PC-3 (cell line): ENCODE results near the gene TEX30. TPM values are rescaled to one million over a fixed set of nuclear protein-coding genes. Genes with fewer than 3 reads are reported as not detected.

Experiments
- ATAC-seq: fragments of 200-7000 bp; cut with Tn5 transposase; 2 replicates; pipeline ENCODE4 v1.9.1; 2020; ENCODE audit warnings: mild to moderate bottlenecking, moderate library complexity
- BruUV-seq: library from RNA; stranded (reverse); fragments of 400-500 nt; replicated peaks from 2 replicates; lab custom pipeline; 2021; lab: Mats Ljungman, UMichigan
- CTCF ChIA-PET: fragments of 300-600 bp; sonication (Branson Sonifier 250); formaldehyde crosslinking; loops from one replicate; lab custom pipeline; 2022; ENCODE audit warnings: antibody characterized with exemption; lab: Charles Lee
- POLR2A ChIA-PET: fragments of 300-600 bp; sonication (Branson Sonifier 250); formaldehyde crosslinking; loops from one replicate; lab custom pipeline; 2022; ENCODE audit warnings: antibody characterized with exemption; ENCODE audit not compliant: unreplicated experiment; lab: Charles Lee
- DNase-seq: peaks from one replicate; pipeline ENCODE4 v3.0.0-alpha.2; 2015
- H2AFZ ChIP-seq: fragments of 300-600 bp; sonication (generic); 2 replicates; pipeline ENCODE4 v1.6.0; 2016; ENCODE audit warnings: antibody characterized with exemption, low read length
- H3F3A ChIP-seq: fragments of 300-600 bp; sonication (generic); one replicate; pipeline ENCODE4 v1.6.0; 2017; ENCODE audit warnings: antibody characterized with exemption, low read length, control low read depth, mild to moderate bottlenecking; ENCODE audit not compliant: unreplicated experiment
- H3K27ac ChIP-seq: fragments of 300-600 bp; sonication (generic); 2 replicates; pipeline ENCODE4 v1.5.1; 2016; ENCODE audit warnings: mild to moderate bottlenecking, low read length
- H3K27me3 ChIP-seq: fragments of 300-600 bp; sonication (generic); 2 replicates; pipeline ENCODE4 v1.6.1; 2016; ENCODE audit warnings: low read length, mixed read lengths
- H3K36me3 ChIP-seq: fragments of 300-600 bp; sonication (generic); 2 replicates; pipeline ENCODE4 v1.6.1; 2016; ENCODE audit warnings: low read depth, mixed run types, low read length, mixed read lengths
- H3K4me1 ChIP-seq: fragments of 300-600 bp; sonication (generic); 2 replicates; pipeline ENCODE4 v1.5.1; 2016; ENCODE audit warnings: low read length; ENCODE audit not compliant: insufficient read depth
- H3K4me2 ChIP-seq: fragments of 300-600 bp; sonication (generic); 2 replicates; pipeline ENCODE4 v1.6.0; 2016; ENCODE audit warnings: low read length
- H3K4me3 ChIP-seq: fragments of 300-600 bp; sonication (generic); 2 replicates; pipeline ENCODE4 v1.5.1; 2016; ENCODE audit warnings: mild to moderate bottlenecking, low read length, mixed read lengths
- H3K79me2 ChIP-seq: fragments of 300-600 bp; sonication (generic); 2 replicates; pipeline ENCODE4 v1.6.1; 2017; ENCODE audit warnings: low read length, mixed read lengths
- H3K9ac ChIP-seq: fragments of 300-600 bp; sonication (generic); 2 replicates; pipeline ENCODE4 v1.6.0; 2016; ENCODE audit warnings: mild to moderate bottlenecking, low read length
- H3K9me2 ChIP-seq: fragments of 300-600 bp; sonication (generic); replicated peaks from 2 replicates; pipeline ENCODE4 v1.6.1; 2016; ENCODE audit warnings: mixed run types, low read length, mixed read lengths
- H3K9me3 ChIP-seq: fragments of 300-600 bp; sonication (generic); 2 replicates; pipeline ENCODE4 v1.6.1; 2016; ENCODE audit warnings: low read length, mixed read lengths
- H4K20me1 ChIP-seq: fragments of 300-600 bp; sonication (generic); 2 replicates; pipeline ENCODE4 v1.6.1; 2016; ENCODE audit warnings: low read length, mixed read lengths
- CTCF ChIP-seq: fragments of 300-600 bp; sonication (generic); conservative IDR thresholded peaks from 2 replicates; pipeline ENCODE4 v1.5.1; 2017; ENCODE audit warnings: antibody characterized with exemption, low read depth, mild to moderate bottlenecking, low read length
- EZH2 ChIP-seq: fragments of 300-600 bp; sonication (generic); IDR thresholded peaks from one replicate; pipeline ENCODE4 v1.6.1; 2017; ENCODE audit warnings: antibody characterized with exemption, mild to moderate bottlenecking, low read length; ENCODE audit not compliant: unreplicated experiment
- EZH2phosphoT487 ChIP-seq: fragments of 300-600 bp; sonication (generic); IDR thresholded peaks from 2 replicates; pipeline ENCODE4 v1.6.1; 2018; ENCODE audit warnings: mild to moderate bottlenecking, antibody characterized with exemption, low read length, borderline replicate concordance
- intact Hi-C: fragments of 100-400 bp; cut with micrococcal nuclease; formaldehyde crosslinking; loops from 2 replicates; pipeline ENCODE4 v1.9.0; 2023
- total RNA-seq: library from RNA; depleted of rRNA; stranded (reverse); fragments of >200 nt; gene quantifications from 2 replicates; pipeline ENCODE4 v1.2.3, GENCODE V29; 2014

The TEX30 gene
- total RNA-seq, 1 experiment from 2014 or later: 16.7 TPM

- no peak for DNase-seq
- POLR2A ChIA-PET: no interaction called here
These were observed 31.1 kb downstream of the TEX30 start for GRCh38 chr13:102742506-102742905.

GRCh38 chr13:102742101-102742500 is 31.5 kb downstream of the TEX30 start:
- Histone ChIP-seq H3K79me2 (no peaks in the 10 kb centered on the region), H3K27ac (no peak overlapping the region), H3K36me3 (no peaks in the 10 kb centered on the region), H4K20me1 (no peaks in the 10 kb centered on the region), H3K4me1 (no peaks in the 10 kb centered on the region), H3K4me3 (no peak overlapping the region), H3F3A (no peaks in the 10 kb centered on the region), H3K9me2 (no peaks in the 10 kb centered on the region), H3K9me3 (no peaks in the 10 kb centered on the region), H3K4me2 (no peak overlapping the region), H2AFZ (no peak overlapping the region), H3K9ac (no peak overlapping the region), H3K27me3 (peaks cover 100% of the 10 kb centered on the region)
- BruUV-seq: no TSS peak
- intact Hi-C loops: no loop called here
- ATAC-seq (no peak), DNase-seq (no peak)
- POLR2A ChIA-PET: no interaction called here
- TF ChIP-seq EZH2 (no peak), CTCF (no peak), EZH2phosphoT487 (no peak)
- CTCF ChIA-PET: no interaction called here

More at GRCh38 chr13:102742506-102742905, 31.1 kb downstream of the TEX30 start:
- no peaks in the 10 kb centered on the region for H4K20me1 ChIP-seq
- intact Hi-C loops: no loop called here
- peaks cover 100% of the 10 kb centered on the region for H3K27me3 ChIP-seq
- H3K9me3 ChIP-seq: no peaks in the 10 kb centered on the region
- no peaks in the 10 kb centered on the region for H3K9me2 ChIP-seq
- no peak overlapping the region for H3K27ac ChIP-seq
- ATAC-seq: no peak
- no peak for TF ChIP-seq CTCF
- TF ChIP-seq EZH2: no peak
- no peak for TF ChIP-seq EZH2phosphoT487
- no peaks in the 10 kb centered on the region for H3F3A ChIP-seq
- no peak overlapping the region for H2AFZ ChIP-seq
- no peak overlapping the region for H3K4me2 ChIP-seq
- no TSS peak for BruUV-seq
- H3K9ac ChIP-seq: no peak overlapping the region
- H3K4me1 ChIP-seq: no peaks in the 10 kb centered on the region
- no peak overlapping the region for H3K4me3 ChIP-seq
- no peaks in the 10 kb centered on the region for H3K36me3 ChIP-seq
- no peaks in the 10 kb centered on the region for H3K79me2 ChIP-seq
- CTCF ChIA-PET: no interaction called here

GRCh38 chr13:102729560-102730270 is 43.9 kb downstream of the TEX30 start:
- DNase-seq (peak; percentile 74), ATAC-seq (peak; percentile 44)
- intact Hi-C loops: loop anchor here (5.0 kb wide), 1 partner anchor 43 kb away; the partner anchor contains the start of gene TEX30
- no peak overlapping the region for H3K9ac ChIP-seq
- no peaks in the 10 kb centered on the region for H3F3A ChIP-seq
- TF ChIP-seq CTCF (no peak), EZH2 (no peak), EZH2phosphoT487 (no peak)
- H3K9me2 ChIP-seq: no peaks in the 10 kb centered on the region
- H3K4me3 ChIP-seq: no peak overlapping the region
- H3K4me1 ChIP-seq: peaks cover 8% of the 10 kb centered on the region; the same call in 1 of the 2 replicates
- peak overlapping the region; percentile 66 for H3K4me2 ChIP-seq
- no peaks in the 10 kb centered on the region for H3K36me3 ChIP-seq
- 0 out of 2 replicates have a peak, but pooled peaks cover 4% of the 10 kb centered on the region for H4K20me1 ChIP-seq
- H2AFZ ChIP-seq: no peak overlapping the region
- no peaks in the 10 kb centered on the region for H3K9me3 ChIP-seq
- POLR2A ChIA-PET: no interaction called here
- H3K27me3 ChIP-seq: peaks cover 46% of the 10 kb centered on the region
- BruUV-seq: no TSS peak
- CTCF ChIA-PET: interaction anchor here (0.5 kb wide), 1 partner anchor 96 kb away, joined by 3 read pairs; no protein-coding TSS in a partner anchor
- H3K27ac ChIP-seq: no peak overlapping the region
- H3K79me2 ChIP-seq: no peaks in the 10 kb centered on the region
